GM19395 (cell line): ENCODE results near the gene RPIA.

Experiments used
- ATAC-seq: cut with Tn5 transposase; IDR thresholded peaks from one replicate; pipeline ENCODE4 v1.9.1; 2021; ENCODE audit warnings: mild to moderate bottlenecking, moderate library complexity; ENCODE audit not compliant: unreplicated experiment

Gene RPIA

DNA sequence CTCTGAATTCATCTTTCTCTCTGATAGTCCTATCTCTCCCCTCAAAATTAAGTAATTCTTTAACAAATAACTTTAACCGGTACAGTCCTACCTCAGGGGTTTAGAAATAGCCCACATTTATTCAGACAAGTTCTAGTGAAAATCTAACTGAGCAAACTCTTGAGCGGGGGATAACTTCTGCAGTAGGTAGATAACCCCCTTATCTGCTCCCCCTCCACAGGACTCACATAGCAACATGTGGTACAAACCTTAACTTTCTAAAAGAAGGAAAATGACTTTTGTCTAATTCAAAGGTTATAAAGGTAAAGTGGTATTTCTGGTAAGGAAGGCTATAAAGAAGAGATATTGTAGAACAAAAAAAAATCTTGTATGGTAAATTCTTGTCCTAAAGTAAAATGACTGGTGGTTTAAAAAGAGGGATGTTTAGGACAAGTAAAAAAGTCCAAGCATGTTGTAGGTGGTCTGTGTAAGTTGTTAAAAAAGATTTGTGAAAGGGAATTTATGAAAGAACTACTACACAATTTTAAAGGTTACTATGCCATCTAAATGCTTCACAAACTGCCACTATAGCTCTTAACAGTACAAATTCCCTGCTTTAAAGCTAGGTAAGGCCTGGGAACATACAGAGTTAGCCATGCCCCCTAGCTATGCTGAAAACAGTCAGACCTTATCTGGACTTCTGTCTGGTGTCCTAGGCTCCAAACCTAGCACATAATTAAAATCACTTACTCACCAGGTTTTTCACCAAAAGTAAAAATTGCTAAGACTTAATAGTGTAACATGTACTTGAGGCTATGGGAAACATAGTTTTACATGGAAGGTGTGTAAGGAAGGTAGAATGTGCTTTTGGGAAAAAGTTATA is 8.1 kb upstream of the RPIA start:
- no peak for ATAC-seq

GRCh38 chr2:88684519-88684918 is 7.0 kb upstream of the RPIA start:
- no peak for ATAC-seq

GRCh38 chr2:88686320-88686719 is 5.2 kb upstream of the RPIA start:
- ATAC-seq, result no peak

DNA sequence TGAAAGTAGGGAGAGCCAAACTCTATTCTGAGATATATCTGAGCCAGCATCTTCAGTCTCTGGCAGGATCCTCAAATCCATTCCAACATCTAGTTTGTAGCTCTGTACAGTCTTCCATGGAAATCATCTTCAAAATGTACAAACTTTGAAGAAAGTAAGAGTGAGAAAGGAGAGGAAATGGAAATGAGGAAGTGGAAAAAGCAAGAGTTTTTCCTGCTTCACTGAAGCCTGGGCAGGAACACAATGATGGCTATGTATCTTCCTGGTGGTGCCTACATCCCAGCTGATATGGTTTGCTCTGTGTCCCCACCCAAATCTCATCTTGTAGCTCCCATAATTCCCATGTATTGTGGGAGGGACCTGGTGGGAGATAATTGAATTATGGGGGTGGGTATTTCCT is 4.1 kb upstream of the RPIA start:
- no peak for ATAC-seq

GRCh38 chr2:88690591-88691338 is 708 bp upstream of the RPIA start:
- peak; percentile 19 for ATAC-seq

GRCh38 chr2:88692187-88692586 is 714 bp downstream of the RPIA start:
- ATAC-seq, result no peak

- ATAC-seq, result no peak
Observed at GRCh38 chr2:88693911-88694414, 2.5 kb downstream of the RPIA start.

DNA sequence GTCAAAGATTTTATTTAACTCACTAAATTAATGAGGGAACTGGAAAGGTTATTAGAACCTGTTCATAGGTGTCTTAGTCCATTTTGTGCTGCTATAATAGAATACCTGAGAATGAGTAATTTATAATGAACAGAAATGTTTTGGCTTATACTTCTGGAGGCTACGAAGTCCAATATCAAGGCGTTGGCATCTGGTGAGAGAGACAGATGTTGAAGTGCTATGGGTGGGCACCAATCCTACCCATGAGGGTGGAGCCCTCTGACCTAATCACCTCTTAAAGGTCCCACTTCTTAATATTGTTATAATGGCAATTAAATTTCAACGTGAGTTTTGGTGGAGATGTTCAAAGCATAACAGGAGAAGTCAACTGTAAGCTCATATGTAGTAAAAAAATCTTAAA is 5.1 kb downstream of the RPIA start:
- no peak for ATAC-seq

DNA sequence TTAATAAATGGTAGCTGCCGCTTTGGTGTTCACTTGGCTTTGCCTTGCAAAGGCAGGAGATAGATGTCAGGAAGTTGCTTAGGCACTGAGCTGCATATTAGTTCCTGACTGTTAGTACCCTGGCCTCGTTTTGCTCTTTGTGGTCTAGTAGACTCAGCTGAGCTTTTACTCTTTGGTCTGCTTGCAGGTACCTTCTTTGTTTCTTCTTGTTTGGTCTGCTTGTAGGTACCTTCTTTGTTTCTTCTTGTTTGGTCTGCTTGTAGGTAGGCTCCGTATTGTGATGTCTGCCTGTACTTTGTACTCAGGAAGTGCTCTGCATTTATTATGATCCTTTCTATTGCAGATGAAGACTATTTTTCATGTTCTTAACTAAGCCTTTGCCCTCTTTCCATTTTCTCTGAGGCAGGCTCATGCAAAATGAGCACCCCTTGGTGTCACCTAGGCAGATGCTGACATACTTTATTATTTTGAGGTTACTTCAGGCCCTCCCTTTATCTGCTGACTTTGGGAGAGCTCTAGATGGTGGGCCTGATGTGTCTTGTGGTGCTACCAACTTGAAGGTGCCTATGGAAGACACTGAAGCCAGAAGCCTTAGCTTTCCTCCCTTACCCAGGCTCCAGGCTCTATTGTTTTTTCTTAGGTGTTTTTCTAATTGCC is 6.0 kb downstream of the RPIA start:
- no peak for ATAC-seq

DNA sequence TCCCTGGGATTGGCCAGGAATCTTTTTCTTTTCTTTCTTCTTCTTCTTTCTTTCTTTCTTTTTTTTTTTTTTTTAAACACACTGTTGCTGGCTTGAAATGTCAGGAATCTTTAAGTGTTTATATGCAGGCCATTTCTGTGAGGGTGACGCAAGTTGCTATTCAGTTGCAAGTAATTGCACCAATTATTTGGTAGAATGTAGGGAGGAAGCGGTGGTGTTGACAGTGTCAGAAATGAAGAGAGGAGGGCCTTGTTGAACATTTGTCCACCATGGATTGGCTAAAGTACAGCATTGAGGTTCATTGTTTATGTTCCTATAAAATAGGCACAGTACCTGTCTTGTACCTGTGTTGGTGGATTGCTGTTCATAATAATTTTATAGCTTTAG is 6.5 kb downstream of the RPIA start:
- ATAC-seq, result no peak

GRCh38 chr2:88698498-88699233 is 7.2 kb downstream of the RPIA start:
- no peak for ATAC-seq

- ATAC-seq, result no peak
Observed at GRCh38 chr2:88707003-88707402, 15.5 kb downstream of the RPIA start.

- no peak for ATAC-seq
Observed at GRCh38 chr2:88709181-88709631, 17.7 kb downstream of the RPIA start.

DNA sequence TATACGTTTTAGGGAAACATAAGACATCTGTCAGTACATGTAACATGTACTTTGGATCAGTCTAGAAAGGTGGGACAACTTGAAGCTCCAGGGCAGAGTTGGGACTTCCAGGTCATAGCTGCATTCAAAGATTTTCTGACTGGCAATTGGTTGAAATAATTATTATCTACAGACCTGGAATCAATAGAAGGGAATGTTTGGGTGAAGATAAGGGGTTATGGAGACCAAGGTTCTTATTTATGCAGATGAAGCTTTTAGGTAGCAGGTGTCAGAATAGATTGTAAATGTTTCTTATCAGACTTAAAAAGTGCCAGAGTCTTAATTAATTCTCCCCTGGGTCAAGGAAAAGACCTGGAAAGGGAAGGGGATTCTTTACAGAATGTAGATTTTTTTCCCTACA is 19.8 kb downstream of the RPIA start:
- ATAC-seq, result no peak

DNA sequence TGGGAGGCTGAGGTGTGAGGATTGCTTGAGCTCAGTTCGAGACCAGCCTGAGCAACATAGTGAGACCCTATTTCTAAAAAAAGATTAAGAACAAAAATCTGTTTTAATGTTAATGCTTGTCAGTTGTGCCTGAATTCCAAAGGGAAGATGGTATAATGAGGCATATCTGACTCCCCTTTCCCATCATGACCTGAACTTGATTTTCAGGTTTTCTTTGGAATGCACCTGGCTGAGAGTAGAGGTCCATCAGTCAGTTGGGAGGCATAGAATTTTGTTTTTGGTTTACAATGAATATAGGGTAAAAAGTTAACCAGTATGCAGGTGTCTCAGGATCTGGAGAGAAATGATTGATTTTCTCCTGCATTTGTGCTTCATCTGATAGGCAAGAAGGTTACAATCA is 20.4 kb downstream of the RPIA start:
- ATAC-seq, result no peak

DNA sequence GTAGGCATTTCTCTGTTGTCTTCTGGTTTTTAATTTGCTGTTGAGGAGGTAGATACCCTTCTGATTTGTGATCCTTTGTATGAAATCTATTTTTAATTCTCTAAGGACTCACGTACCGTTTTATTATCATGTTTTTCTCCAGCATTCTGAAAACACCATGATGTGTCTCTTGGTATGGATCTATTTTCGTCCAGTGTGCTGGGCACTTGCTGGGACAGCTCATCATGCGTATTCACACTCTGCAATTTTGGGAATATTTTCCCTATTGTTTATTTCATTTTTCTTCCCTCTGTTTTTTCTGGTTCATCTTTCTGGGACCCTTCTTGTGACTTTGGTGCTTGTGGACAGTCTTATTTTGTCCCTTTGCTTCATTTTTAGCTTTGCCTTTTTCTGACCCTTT is 21.9 kb downstream of the RPIA start:
- ATAC-seq, result no peak

GRCh38 chr2:88714667-88715066 is 23.2 kb downstream of the RPIA start:
- no peak for ATAC-seq

DNA sequence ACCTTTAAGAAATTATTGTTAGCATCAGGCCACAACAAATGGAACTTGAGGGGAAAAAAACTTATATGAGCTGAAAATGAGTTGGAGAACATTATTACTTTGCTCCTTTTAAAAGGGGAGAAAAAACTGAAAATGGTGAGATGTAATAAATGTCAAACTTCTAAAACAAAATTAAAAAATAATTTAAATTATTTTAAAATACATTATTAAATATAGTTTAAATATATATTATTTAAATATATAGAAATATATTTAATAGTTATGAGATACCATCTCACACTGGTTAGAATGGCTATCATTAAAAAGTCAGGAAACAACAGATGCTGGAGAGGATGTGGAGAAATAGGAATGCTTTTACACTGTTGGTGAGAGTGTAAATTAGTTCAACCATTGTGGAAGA is 28.9 kb downstream of the RPIA start:
- ATAC-seq, result no peak

GRCh38 chr2:88721268-88721667 is 29.8 kb downstream of the RPIA start:
- ATAC-seq, result no peak

- no peak for ATAC-seq
Observed at GRCh38 chr2:88724643-88725332, 33.3 kb downstream of the RPIA start.
